Uterine smooth muscle cell (primary cell): ENCODE results near the gene KCNA4. TPM values are rescaled to one million over a fixed set of nuclear protein-coding genes. Genes with fewer than 3 reads are reported as not detected.

ENCODE experiments used
- total RNA-seq: library from RNA; depleted of rRNA; stranded (reverse); fragments of >200 nt; gene quantifications from 2 replicates; pipeline ENCODE4 v1.2.3, GENCODE V29; 2014

Gene KCNA4
- under 0.01 TPM in 1 of 2 replicates, not detected in the other for total RNA-seq

DNA sequence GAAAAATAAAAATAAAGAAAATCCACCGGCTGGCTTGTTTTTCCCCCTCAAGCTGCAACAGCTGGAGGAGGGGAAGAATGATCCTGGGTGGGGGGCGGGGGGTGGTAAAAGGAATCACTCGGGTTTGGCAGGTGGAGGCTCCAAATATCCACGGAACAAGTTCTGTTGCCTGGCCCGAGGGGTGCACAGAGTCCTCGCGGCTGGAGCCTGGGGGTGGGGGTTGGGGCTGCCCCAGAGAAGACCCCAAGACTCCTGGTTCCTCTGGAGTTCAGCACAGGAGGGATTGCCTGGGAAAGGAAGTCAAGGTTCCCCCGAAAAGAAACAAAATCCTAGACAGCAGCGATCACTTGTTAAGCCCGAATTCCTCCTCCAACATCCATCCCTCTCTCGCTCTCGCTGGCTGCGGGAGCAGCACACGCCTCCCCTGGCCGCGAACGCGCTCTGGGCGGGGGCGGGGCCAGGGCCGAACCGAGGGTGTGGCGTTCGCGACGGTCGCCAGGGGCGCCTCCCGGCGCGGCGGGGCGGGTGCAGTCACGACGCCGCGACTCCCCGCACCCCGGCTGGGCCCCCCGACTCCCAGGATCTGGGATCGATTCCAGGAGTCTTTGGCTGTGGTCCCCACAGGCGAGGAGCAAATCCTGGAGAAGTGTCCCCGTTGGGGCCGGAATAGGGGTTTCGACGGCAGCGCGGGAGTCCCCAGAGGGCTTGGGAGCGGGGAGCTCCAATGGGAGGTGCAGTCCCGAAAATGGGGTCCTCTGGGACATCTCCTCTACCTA lies at the start of gene KCNA4:
Gene KCNA4 (minus strand): TSS at position 443 of the 776 bp plus-strand sequence. CDS start 4,352 bp downstream, outside the sequence.

Other genes with a start within 250 kb of the KCNA4 start
- not detected in 2 replicates for gene FSHB, start 214.0 kb upstream of the KCNA4 start, total RNA-seq